ENCODE measurements around the gene TMEM231.
A peak's percentile ranks its signal among the peaks of the same experiment; 100 is the strongest.
"Not testable (repeated sequence)": the region's sequence is repeated elsewhere in the genome, so short reads cannot be mapped to it uniquely, and the experiment has no call there.

TMEM231 gene, protein sequence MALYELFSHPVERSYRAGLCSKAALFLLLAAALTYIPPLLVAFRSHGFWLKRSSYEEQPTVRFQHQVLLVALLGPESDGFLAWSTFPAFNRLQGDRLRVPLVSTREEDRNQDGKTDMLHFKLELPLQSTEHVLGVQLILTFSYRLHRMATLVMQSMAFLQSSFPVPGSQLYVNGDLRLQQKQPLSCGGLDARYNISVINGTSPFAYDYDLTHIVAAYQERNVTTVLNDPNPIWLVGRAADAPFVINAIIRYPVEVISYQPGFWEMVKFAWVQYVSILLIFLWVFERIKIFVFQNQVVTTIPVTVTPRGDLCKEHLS

DNA sequence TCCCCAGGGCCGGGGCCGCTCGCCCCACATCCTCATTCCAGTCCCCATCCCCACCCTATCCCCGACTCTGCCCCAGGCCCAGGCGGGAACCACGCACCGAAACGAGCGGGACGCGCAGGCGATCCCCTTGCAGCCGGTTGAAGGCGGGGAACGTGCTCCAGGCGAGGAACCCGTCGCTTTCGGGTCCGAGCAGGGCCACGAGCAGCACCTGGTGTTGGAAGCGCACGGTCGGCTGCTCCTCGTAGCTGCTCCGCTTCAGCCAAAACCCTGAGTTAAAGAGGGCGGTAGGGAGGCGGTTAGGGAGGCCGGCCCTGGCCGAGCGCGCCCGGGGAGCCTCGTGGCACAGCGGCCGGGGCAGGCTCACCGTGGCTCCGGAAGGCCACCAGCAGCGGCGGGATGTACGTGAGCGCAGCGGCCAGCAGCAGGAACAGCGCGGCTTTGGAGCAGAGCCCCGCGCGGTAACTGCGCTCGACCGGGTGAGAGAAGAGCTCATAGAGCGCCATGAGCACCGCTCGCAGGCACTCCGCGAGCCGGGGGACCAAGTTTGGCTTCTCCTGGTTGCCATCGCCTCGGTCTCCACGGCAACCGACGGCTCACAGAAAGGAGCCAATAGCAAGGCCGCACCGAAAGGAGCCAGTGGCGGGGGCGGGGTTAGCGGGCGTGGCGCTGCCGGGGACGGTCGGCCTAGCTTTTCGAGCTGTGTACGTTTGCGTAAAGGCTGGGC, at the start of gene TMEM231:
TSS of gene TMEM231 (minus strand) at position 546 of the 724 bp plus-strand sequence. CDS start at position 503, 43 bp downstream.
- DNase-seq, result peak; percentile 97 to 98

DNA sequence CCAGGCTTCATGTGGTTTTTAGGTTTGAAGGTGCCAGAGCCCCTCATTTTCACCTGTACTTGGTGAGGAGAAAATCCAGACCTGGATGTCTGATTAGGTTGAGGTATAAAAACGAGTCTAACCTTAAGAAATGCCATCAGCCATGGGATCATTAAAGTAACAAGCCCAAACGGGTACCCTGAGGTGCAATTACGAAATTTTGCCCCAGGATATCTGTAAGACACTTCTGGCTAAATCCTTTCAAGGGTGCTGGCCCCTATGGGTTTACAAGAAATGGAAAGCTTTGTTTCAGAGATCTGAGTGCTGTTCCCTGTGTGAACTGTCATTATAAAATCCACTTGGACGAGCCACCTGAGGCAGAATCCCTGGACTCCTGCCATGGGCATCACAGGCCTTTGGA, 47.2 kb upstream of the TMEM231 start:
- DNase-seq, result no peak

DNA sequence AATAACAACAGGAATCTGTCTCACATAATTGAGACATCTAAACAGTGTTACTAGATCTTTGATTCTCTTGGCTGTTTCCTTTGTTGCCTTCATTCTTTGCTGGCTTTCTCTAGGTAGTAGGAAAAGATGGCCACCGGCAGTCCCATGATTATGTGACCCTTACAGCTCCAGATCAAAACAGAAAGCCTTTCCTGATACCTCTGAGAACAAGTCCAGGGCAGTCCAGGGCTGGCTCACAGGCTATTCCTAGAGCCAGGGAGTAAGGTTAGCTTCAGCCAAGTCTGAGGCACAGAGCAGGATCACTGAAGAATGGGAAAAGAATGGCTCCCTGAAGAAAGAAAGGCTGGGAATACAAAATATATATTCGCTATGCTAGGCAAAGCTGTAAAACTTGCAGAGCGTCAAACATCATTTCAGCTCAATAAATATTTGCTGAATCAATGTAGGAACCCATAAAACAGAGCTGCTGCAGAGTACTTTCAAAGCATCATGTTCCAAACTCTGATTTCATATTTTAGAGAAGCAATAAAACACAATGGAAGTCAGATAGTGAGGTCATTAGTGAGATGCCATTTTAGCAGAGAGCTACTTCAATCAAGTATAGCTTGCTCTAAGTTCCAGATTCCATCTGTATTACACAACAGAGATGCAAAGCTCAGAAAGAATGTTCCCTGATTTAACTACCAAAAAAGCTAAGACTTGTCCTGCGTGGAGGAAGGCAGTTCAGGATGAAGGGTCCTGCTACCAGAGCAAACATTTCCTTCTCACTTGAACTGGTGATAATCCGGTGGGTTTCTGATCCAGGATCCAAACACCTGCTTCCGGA, 43.6 kb upstream of the TMEM231 start:
- DNase-seq, result no peak

DNA sequence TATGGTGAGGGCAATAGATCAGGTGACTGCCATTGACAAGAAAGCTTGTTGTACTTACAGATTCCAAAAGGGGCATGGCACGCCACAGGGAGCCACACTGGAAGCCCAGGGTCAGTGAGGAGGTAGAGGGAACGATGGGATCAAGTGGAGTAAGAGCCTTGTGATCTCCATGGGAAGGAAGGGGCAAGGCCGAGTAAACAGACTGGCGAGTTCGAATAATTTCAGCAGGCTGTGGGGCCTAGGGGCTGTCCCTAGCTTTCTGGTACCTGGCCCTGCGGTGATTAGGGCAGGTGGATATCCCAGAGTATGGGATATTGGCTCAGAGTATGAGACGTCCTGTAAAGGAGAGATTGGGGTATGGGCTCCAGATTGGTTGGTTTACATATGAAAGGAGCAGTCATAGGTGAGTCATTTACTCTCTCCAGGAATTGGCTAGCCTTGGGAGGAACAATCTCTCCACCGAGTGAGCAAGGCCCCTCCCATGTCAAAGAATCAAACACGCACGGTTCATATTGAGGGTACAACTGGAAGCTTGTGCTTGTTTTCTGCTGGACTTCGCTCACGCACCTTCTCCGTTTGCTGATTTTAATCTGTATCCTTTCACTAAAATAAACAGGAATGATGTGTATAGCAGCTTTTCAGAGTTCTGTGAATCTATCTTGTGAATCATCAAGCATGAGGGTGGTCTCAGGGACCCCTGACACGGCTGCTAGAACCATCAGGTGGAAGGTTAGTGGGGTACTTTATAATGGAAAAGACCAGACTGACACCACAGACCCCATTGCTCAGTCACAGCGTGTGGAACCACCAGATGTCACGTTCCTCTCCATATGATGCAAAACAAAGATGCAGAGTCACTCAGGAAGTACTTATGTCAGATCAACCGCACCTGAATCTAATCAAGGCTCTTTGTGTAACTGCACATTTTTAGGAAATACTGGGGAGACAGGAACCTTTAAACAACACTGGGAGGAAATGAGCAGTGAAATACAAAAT, 38.1 kb upstream of the TMEM231 start:
- DNase-seq, result peak; percentile 24 to 28

DNA sequence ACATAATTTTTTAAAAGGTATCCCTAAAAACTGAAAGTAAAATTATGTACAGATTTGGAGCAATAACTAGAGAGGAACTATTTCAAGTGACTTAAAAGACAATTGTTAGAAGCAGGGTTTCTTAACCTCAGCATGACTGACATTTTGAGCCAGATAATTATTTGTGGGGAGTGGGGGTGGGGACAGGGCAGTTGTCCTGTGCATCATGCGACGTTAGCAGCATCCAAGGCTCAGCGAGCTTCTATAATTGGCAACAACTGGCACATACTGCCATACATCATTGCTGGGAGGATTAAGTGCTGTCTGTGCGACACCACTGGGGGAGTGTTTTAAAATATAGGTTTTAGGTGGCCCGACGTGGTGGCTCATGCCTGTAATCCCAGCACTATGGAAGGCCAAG, 37.3 kb upstream of the TMEM231 start:
- DNase-seq, result no peak

DNA sequence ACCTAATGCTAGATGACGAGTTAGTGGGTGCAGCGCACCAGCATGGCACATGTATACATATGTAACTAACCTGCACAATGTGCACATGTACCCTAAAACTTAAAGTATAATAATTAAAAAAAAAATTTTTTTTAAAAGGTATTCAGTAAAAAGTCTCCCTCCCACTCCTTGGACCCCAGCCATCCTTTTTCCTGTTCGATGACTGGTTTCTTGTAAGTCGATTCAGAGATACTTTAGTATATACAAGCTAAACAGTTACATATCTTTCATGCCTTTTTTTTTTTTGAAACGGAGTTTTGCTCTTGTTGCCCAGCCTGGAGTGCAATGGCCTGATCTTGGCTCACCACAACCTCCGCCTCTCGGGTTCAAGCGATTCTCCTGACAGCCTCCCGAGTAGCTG, 35.9 kb upstream of the TMEM231 start:
- not testable (repeated sequence) for DNase-seq

DNA sequence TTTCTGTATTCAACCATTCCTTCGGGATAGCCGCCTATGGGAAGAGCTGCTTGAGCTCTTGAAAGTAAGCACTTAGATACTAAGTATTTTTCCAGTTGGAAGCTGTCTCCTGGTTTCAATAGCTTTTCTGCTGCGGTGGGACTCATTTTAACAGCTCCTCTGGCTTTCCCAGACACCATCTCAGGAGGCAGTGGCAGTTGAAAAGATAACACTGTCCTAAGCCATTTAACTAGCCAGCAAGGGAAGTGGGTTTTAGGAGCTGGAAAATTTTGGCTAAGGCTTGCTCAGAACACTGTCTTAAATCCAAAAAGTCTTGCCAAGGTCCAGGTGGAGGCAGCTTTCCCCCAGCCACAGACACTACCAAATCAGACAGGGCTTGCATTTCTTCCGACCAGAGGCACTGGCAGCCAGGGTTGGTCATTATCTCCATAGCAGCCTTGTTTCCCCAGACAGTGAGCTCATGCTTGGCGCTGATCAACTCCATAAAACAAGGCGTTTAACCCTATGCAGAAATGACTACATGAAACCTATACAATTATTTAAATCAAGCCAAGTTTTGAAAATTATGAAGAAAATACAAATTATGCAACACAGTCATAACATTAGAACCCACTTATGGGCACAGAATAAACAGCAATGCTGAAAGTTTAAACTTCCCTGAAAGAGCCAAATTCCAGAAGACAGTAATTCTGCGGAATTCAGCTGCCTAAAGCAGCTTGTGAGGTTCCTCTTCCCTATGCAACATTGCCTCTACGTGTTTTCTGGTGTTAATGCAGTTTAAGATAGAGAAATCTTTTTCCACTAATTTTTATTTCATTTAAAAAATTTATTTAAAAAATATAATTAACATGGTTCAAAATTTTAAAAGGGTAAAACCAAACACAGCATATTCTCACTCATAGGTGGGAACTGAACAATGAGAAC, 35.1 kb upstream of the TMEM231 start:
- no peak for DNase-seq

DNA sequence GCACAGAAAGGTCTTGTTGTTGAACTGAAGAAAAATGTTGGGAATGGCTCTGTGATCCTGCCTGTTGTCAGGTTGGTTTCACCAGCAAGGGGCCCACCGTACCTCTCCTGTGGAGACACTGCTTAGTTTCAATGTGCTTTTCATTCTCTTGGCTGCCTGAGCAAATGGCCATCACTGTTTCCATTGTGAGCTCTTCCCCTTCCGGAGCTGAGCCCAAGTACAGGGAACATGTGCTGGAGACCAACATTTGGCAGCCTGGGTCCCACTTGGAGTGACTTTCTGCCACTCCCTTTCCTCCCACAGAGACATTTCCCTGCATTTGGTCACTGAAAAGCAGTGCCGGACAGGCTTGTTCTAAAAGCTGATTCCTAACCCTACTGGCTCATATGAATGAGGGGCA, 33.3 kb upstream of the TMEM231 start:
- no peak for DNase-seq

DNA sequence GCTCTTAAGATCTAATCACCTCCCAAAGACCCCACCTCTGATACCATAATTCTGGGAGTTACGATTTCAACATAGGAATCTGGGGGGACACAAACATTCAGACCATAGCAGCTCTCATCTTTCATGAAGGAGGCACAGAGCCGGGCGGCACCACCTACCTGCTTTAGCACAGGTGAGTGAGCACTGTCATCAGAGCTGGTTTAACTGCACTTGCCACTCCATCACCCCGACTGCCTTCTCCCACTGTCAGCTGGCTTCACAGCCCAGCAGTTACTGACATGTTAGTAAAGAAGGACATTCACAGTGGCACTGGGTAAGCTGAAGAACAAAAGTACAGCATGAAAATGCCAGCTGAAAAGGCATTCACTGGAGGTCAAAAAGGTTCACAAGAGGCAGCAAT, 32.7 kb upstream of the TMEM231 start:
- no peak for DNase-seq

DNA sequence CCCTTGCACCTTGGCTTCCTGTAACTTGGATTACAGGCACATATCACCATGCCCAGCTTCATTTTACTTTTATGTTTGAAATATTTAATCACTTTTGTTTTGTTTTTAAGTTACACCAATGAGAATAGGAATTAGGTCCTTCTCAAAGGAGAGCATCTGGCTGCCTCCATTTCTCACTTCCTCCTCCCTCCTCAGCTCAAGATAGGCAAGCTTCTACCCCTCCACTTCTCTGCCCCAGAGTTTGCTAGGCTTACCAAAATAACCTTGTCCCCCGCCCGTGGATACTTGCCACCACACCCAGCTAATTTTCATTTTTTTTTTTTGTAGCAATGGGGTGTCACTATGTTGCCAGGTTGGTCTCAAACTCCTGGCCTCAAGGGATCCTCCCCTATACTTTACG, 28.1 kb upstream of the TMEM231 start:
- DNase-seq, result no peak

DNA sequence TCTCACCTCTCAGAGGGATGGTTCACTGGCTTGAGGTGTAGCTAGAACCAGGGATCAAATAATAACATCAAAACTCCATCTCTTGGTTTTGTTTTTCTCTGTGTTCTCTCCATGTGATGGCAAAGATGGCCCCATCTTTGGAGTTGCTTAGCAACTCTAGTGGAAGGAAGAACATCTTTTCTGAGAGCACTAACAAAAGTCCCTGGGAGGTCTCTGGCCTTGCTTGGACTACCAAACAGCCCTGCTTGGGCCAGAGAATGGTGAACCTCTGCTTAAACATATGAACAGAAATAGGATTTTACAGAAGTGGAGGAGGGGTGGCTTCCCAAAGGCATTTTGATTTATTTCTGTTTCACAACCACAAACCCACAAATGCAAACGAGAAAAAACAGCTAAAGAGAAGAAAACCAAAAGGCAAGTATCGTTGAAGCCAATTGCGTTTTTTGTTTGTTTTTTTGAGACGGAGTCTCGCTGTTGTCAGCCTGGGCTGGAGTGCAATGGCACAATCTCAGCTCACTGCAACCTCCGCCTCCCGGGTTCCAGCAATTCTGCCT, 23.3 kb upstream of the TMEM231 start:
- DNase-seq, result no peak

DNA sequence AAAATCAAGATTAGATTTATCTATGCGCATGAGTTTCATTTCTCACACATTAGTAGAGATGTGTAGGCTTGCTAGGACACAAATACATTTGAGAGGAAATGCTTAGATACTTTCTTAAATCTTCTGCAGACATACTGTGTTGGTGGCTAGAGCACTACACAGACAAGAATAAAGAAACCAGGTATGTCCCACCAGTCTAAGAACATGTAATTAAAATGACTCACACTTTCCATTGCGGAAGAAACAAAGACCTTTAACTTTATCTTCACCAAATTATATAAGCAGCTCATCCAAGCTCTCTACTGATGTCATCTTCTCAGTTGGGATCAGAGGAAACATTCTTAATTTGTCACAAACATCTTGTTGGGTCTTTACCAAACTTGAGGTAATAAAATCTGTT, 22.7 kb upstream of the TMEM231 start:
- DNase-seq, result no peak

DNA sequence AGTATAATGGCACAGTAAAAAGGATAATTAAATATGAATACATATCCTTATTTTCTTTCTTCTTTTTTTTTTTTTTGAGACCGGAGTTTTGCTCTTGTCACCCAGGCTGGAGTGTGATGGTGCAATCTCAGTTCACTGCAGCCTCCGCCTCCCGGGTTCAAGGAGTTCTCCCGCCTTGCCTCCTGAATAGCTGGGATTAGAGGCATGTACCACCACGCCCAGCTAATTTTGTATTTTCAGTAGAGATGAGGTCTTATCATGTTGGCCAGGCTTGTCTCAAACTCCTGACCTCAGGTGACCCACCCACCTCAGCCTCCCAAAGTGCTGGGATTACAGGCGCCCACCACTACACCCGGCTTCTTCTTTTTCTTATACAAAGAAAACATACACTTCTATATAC, 22.2 kb upstream of the TMEM231 start:
- no peak for DNase-seq

DNA sequence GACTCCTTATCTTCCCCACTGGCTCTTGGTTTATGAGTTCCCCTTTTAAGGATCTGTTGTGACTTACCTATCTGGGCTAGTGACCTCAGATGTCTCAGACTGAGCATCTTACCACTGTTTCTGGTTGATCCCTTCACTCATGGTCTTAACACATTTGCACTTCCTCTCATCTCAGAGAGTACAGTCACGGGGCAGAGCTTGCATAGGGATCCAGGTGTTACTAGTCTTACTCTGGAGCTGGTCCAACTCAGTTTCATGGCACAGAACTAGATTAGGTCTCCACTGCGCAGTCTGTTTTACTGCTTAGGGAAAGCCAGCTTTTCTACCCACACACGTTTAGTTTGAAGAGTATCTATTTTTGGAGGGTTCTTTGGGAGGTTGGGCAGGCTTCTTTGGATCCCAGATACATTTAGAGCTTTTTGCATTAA, 20.3 kb upstream of the TMEM231 start:
- DNase-seq, result no peak

DNA sequence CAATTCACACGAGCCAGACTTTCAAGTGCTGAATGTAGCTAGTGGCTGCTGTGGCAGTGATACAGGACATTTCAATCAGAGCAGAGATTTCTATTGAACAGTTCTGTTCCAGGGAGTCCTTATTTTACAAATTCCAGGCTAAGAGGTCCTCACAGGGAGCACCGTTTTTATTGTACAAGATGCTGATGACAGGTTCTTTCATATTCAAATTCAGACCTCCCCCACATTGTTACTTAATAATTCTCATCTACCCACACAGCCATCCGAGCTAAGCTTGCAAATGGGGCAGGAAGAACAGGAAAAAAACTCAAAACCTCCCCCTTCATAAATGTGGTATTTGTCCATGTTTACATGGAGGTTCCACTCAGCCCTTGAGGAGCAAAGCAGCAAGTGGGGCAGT, 19.9 kb upstream of the TMEM231 start:
- no peak for DNase-seq

DNA sequence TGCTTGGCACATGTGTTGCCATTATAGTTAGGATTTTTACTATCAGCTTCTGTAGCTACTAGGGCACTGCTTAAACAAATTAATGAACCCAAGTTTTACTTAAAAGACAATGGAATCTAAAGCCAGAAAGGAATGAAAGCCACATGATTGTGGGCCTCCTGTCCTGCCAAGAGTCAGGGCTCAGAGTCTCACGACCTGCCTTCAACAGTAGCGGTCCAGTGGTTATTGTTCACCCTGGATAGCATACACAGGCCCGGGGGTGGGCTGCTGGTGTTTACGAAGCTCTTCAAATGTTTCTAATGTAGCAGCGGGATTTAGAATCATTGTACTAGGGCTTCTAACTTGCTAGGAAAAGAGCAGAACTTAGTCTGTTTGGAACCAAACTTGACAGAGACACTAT, 17.9 kb upstream of the TMEM231 start:
- no peak for DNase-seq

DNA sequence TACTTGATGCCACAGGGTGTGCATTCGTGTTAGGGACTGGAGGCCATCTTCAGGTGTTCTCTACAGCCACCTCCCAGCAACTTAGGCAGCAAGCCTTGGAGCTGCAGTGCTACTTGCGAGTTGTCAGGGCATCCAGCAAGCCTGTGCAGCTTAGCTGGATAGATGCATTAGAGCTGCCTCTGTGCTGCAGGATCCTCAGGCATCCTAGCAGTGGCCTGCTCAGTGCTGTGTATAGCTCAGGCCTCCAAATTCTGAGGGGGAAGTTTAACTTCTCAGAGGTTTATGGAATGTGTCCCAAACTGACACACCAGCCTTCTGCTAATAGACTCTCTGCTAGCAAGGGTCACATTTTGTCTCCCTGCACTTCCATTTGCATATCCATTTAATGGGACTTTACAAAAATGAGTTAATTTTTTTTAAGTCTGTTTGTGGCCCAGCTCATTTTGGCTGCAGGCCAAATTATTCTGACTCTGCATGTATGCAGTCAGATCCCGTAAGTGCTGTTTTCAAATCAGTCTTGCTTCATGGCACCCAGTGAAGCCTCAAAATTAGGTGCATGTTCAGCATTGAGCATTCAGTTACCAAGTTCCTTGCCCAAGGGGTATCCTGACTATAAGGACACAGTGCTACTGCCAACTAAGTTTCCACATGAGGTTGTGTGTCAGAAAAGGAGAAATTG, 17.0 kb upstream of the TMEM231 start:
- DNase-seq, result no peak

DNA sequence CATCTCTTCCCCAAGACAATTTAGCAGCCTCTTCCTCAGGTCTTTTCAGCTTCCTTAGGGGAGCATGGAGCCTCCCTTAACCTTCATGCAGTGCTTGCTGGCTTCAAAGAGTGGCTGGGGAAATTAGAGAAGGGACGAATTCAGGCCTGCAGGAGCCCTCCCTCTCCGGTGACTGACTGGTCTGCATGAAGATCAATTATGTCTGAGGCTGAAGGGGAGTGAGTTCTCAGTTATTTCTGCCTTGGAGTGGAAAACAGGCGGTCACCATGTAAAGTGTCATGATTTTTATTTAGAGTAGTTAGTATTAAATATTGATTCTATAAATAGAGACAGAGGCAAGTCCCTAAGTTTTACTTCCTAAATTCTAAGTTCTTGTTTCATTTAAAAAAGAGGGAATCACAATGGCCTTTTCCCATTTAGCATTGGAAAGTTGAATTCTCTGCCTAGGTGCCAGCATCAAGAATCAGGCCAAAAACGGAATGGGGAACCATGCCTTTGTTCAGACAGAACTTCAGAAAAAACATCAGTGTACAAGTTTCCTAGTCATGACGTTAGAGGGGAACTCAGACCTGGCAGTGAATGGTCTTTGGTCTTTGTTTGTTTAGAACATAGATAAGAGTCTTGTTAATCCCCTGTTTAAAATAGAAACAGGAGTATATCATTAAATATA, 14.5 kb upstream of the TMEM231 start:
- no peak for DNase-seq

DNA sequence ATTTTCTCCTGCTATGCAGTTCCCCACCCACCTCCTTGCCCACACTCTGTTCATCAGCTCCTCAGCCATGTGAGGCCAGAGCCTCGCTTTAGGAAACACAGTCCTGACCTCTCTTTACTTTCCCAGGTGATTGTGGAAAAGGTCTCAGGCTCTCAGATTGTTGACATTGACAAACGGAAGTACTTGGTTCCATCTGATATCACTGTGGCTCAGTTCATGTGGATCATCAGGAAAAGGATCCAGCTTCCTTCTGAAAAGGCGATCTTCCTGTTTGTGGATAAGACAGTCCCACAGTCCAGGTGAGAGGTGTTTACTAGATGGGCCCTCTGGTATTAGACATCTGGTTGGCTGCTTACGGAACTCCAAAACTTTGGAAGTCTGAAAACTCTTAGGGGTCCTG, 11.9 kb upstream of the TMEM231 start:
- no peak for DNase-seq

All from activated T-cell treated with anti-CD3 and anti-CD28 coated beads, Interleukin-2, amount 50 U/mL, for 48 hours (primary cell).